Breast epithelium (tissue), 4 donors: ENCODE measurements around the gene DSE. TPM values are rescaled to one million over a fixed set of nuclear protein-coding genes. Genes with fewer than 3 reads are reported as not detected.

Experiments used
- DNase-seq, 2 donors: peaks; one replicate each; pipeline ENCODE4 v3.0.0-alpha.2; 2019; ENCODE audit warnings: low spot score in 2 of 2
- H3K27ac ChIP-seq, 2 donors: fragments of 200-600 bp; sonication (generic) in 1 of 2; one replicate each; pipeline ENCODE4 v1.5.1; 2016 to 2019; ENCODE audit warnings: mild to moderate bottlenecking in 1 of 2
- H3K27me3 ChIP-seq, 2 donors: fragments of 200-600 bp; sonication (generic) in 1 of 2; one replicate each; pipeline versions ENCODE4 v1.5.1 to v1.6.0; 2017 to 2019; ENCODE audit warnings: control low read depth in 1 of 2, mild to moderate bottlenecking in 1 of 2
- H3K36me3 ChIP-seq: fragments of 200-600 bp; one replicate; pipeline ENCODE4 v1.5.1; 2019
- H3K4me1 ChIP-seq, 2 donors: fragments of 200-600 bp; sonication (generic); one replicate each; pipeline ENCODE4 v1.5.1; 2016 to 2019; ENCODE audit warnings: control low read depth in 1 of 2
- H3K4me3 ChIP-seq, 3 donors: fragments of 200-600 bp; sonication (generic); 1 replicate in 2 of 3; 2 replicates in 1 of 3; pipeline ENCODE4 v1.5.1; 2016 to 2019; ENCODE audit warnings: mild to moderate bottlenecking in 3 of 3, moderate library complexity in 2 of 3
- H3K9me3 ChIP-seq, 2 donors: fragments of 200-600 bp; sonication (generic) in 1 of 2; one replicate each; pipeline ENCODE4 v1.5.1; 2016 to 2019; ENCODE audit warnings: control low read depth in 1 of 2
- CTCF ChIP-seq, 3 donors: fragments of 450-650 bp; IDR thresholded peaks; one replicate each; pipeline ENCODE4 v1.5.1; 2016 to 2017; ENCODE audit warnings: antibody characterized with exemption in 3 of 3, mild to moderate bottlenecking in 3 of 3, moderate library complexity in 3 of 3
- POLR2A ChIP-seq: fragments of 450-650 bp; IDR thresholded peaks from one replicate; pipeline ENCODE4 v1.6.1; 2016; ENCODE audit warnings: antibody characterized with exemption, mild to moderate bottlenecking, moderate library complexity
- POLR2AphosphoS5 ChIP-seq, 3 donors: sonication (generic); formaldehyde crosslinking; IDR thresholded peaks; one replicate each; pipeline ENCODE4 v1.6.1; 2017; ENCODE audit warnings: antibody characterized with exemption in 3 of 3
- intact Hi-C: fragments of 100-400 bp; cut with DNase I; formaldehyde crosslinking; loops from one replicate; pipeline ENCODE4 v1.15.1; 2023; ENCODE audit warnings: low total_unique reads
- total RNA-seq, 3 donors: library from RNA; depleted of rRNA; stranded (reverse); fragments of >200 nt; gene quantifications; one replicate each; pipeline ENCODE4 v1.1.0, GENCODE V29; 2016

Gene DSE
- total RNA-seq, 3 donors from 2014 or later, result 40.6 to 133 (median 50.9) TPM

DNA sequence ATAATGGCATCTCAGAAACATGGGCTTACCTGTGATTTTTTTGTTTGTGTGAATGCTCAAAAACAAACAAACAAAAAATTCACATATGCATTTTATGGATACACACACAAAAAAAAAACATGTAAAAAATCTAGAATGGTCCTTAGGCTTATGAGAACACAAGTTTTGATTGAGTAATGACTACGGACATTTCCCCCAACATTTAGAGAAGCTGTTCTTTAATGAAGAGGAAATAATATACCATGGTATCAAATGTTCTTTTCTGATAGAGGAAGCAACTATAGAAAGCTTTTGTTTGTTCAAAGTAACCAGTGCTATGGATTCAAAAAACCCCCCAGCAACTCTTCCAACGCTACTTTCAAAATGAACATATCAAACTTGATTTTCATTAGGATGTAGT, 81.8 kb downstream of the DSE start:
- DNase-seq, result no peak
- intact Hi-C loops, result no loop called here
- no peaks in the 10 kb centered on the region for H3K9me3 ChIP-seq
- TF ChIP-seq CTCF (IDR thresholded peaks at IDR 0.05) (no peak), POLR2AphosphoS5 (IDR thresholded peaks at IDR 0.05) (no peak), POLR2A (no peak)
- no peaks in the 10 kb centered on the region for H3K36me3 ChIP-seq
- H3K27ac ChIP-seq, result no peak overlapping the region
- no peaks in the 10 kb centered on the region for H3K27me3 ChIP-seq
- H3K4me1 ChIP-seq, result peaks cover 0 to 2% of the 10 kb centered on the region in 2 donors
- no peak overlapping the region for H3K4me3 ChIP-seq

GRCh38 chr6:116456106-116456505, 85.4 kb downstream of the DSE start:
- intact Hi-C loops, result no loop called here
- Histone ChIP-seq H3K9me3 (no peaks in the 10 kb centered on the region), H3K27ac (no peak overlapping the region), H3K27me3 (no peaks in the 10 kb centered on the region), H3K36me3 (no peaks in the 10 kb centered on the region), H3K4me3 (no peak overlapping the region), H3K4me1 (no peaks in the 10 kb centered on the region)
- DNase-seq, result no peak
- TF ChIP-seq POLR2A (no peak), POLR2AphosphoS5 (IDR thresholded peaks at IDR 0.05) (no peak), CTCF (IDR thresholded peaks at IDR 0.05) (no peak)

- Histone ChIP-seq H3K36me3 (no peaks in the 10 kb centered on the region), H3K27me3 (no peaks in the 10 kb centered on the region), H3K27ac (no peak overlapping the region), H3K4me1 (no peaks in the 10 kb centered on the region), H3K4me3 (no peak overlapping the region), H3K9me3 (no peaks in the 10 kb centered on the region)
- DNase-seq, result no peak
- no peak for TF ChIP-seq POLR2AphosphoS5 (IDR thresholded peaks at IDR 0.05)
- TF ChIP-seq POLR2A, result no peak
- TF ChIP-seq CTCF (IDR thresholded peaks at IDR 0.05), result no peak
- intact Hi-C loops, result no loop called here
Observed at GRCh38 chr6:116456927-116457326, 86.2 kb downstream of the DSE start.

- H3K27me3 ChIP-seq, result peaks cover 0 to 7% of the 10 kb centered on the region in 2 donors
- DNase-seq, result no peak
- intact Hi-C loops, result no loop called here
- TF ChIP-seq CTCF (IDR thresholded peaks at IDR 0.05), result no peak
- no peak for TF ChIP-seq POLR2A
- no peak for TF ChIP-seq POLR2AphosphoS5 (IDR thresholded peaks at IDR 0.05)
- no peaks in the 10 kb centered on the region for H3K36me3 ChIP-seq
- no peak overlapping the region for H3K27ac ChIP-seq
- no peak overlapping the region for H3K4me3 ChIP-seq
- H3K4me1 ChIP-seq, result no peaks in the 10 kb centered on the region
- H3K9me3 ChIP-seq, result no peaks in the 10 kb centered on the region
Observed at GRCh38 chr6:116458264-116458663, 87.5 kb downstream of the DSE start.

DNA sequence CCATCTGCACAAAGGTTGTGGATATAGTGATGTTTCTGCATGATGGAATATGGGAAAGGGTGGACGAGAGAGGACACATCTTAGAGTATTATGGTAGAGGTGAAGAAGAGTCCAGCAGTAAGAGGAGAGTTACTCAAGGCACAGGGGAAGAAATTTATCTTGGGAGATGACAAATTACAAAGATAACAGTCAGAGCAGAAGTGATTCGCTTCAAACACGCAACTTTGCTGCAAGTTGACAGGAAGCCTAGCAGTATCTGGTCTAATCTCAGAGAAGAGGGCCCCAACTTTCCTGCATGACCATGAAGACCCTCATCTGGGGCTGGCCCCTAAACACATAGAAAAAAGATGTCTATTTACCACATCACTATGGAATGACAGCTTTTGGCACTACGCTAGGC, 89.2 kb downstream of the DSE start:
- Histone ChIP-seq H3K27me3 (peaks cover 0 to 7% of the 10 kb centered on the region in 2 donors), H3K9me3 (no peaks in the 10 kb centered on the region), H3K4me1 (no peaks in the 10 kb centered on the region), H3K36me3 (no peaks in the 10 kb centered on the region), H3K4me3 (no peak overlapping the region), H3K27ac (no peak overlapping the region)
- TF ChIP-seq CTCF (IDR thresholded peaks at IDR 0.05) (no peak), POLR2AphosphoS5 (IDR thresholded peaks at IDR 0.05) (no peak), POLR2A (no peak)
- intact Hi-C loops, result no loop called here
- no peak for DNase-seq
